SU-DHL-6 (cell line): ENCODE measurements around the gene EXOC2.

ENCODE experiments used
- H2AFZ ChIP-seq: fragments of 200-600 bp; sonication (generic); 2 replicates; pipeline ENCODE4 v1.6.1; 2014; ENCODE audit warnings: low read depth, mild to moderate bottlenecking, moderate library complexity, mixed read lengths, antibody characterized with exemption, low read length; ENCODE audit not compliant: severe bottlenecking
- H3F3A ChIP-seq: fragments of 200-600 bp; shearing (Covaris generic); 2 replicates; pipeline ENCODE4 v1.6.0; 2016; ENCODE audit warnings: antibody characterized with exemption, mild to moderate bottlenecking; ENCODE audit not compliant: insufficient read depth
- H3K27ac ChIP-seq: fragments of 200-600 bp; sonication (generic); 2 replicates; pipeline ENCODE4 v1.5.1; 2016; ENCODE audit warnings: low read depth, mild to moderate bottlenecking, low read length, moderate library complexity, mixed read lengths
- H3K27me3 ChIP-seq: fragments of 200-600 bp; sonication (generic), shearing (Covaris generic); 2 replicates; pipeline ENCODE4 v1.6.0; 2014; ENCODE audit warnings: mild to moderate bottlenecking, low read length
- H3K36me3 ChIP-seq: fragments of 200-600 bp; sonication (generic); 2 replicates; pipeline ENCODE4 v1.6.1; 2014; ENCODE audit warnings: mild to moderate bottlenecking, low read length, mixed read lengths
- H3K4me2 ChIP-seq: fragments of 300-600, 200-600 bp; shearing (Covaris generic), sonication (generic); 2 replicates; pipeline ENCODE4 v1.6.0; 2014; ENCODE audit warnings: low read length, low read depth, mild to moderate bottlenecking; ENCODE audit not compliant: poor library complexity, severe bottlenecking
- H3K4me3 ChIP-seq: fragments of 200-600 bp; sonication (generic); 2 replicates; pipeline ENCODE4 v1.5.1; 2014; ENCODE audit warnings: antibody characterized with exemption, low read length, mild to moderate bottlenecking, mixed read lengths; ENCODE audit not compliant: insufficient read depth, poor library complexity, severe bottlenecking
- H3K79me2 ChIP-seq: fragments of 200-600 bp; sonication (generic); 2 replicates; pipeline ENCODE4 v1.6.1; 2014; ENCODE audit warnings: mild to moderate bottlenecking, low read length, moderate library complexity; ENCODE audit not compliant: insufficient read depth
- H3K9ac ChIP-seq: fragments of 200-600 bp; sonication (generic); 2 replicates; pipeline ENCODE4 v1.7.0; 2014; ENCODE audit warnings: mild to moderate bottlenecking, low read length
- H3K9me2 ChIP-seq: fragments of 200-600 bp; sonication (generic); replicated peaks from 2 replicates; pipeline ENCODE4 v1.6.1; 2014; ENCODE audit warnings: low read length; ENCODE audit not compliant: insufficient read depth
- H3K9me3 ChIP-seq: fragments of 200-600 bp; sonication (generic); 2 replicates; pipeline ENCODE4 v1.6.1; 2014; ENCODE audit warnings: low read length, mixed read lengths; ENCODE audit not compliant: insufficient read depth
- H4K20me1 ChIP-seq: fragments of 200-600 bp; sonication (generic); 2 replicates; pipeline ENCODE4 v1.6.1; 2014; ENCODE audit warnings: low read depth, mild to moderate bottlenecking, antibody characterized with exemption, low read length, moderate library complexity, mixed read lengths
- CTCF ChIP-seq: fragments of 200-600 bp; sonication (generic); IDR thresholded peaks from one replicate; pipeline ENCODE4 v1.5.1; 2017; ENCODE audit warnings: antibody characterized with exemption, mild to moderate bottlenecking, low read length, moderate library complexity; ENCODE audit not compliant: insufficient read depth, poor library complexity, severe bottlenecking
- EZH2phosphoT487 ChIP-seq: fragments of 200-600 bp; sonication (generic), shearing (Covaris generic); conservative IDR thresholded peaks from 2 replicates; pipeline ENCODE4 v1.6.1; 2018; ENCODE audit warnings: mild to moderate bottlenecking, antibody characterized with exemption, low read length, moderate library complexity, mixed read lengths

EXOC2 gene

GRCh38 chr6:484086-484745 is 208.7 kb downstream of the EXOC2 start:
- Histone ChIP-seq H3K4me2 (no peak overlapping the region), H3K9ac (no peak overlapping the region), H3K9me3 (no peaks in the 10 kb centered on the region), H3K27ac (no peak overlapping the region), H3F3A (no peaks in the 10 kb centered on the region; the same call in 1 of the 2 replicates), H3K4me3 (no peak overlapping the region), H3K79me2 (no peaks in the 10 kb centered on the region), H4K20me1 (no peaks in the 10 kb centered on the region), H3K36me3 (0 out of 2 replicates have a peak, but pooled peaks cover 14% of the 10 kb centered on the region), H2AFZ (no peak overlapping the region), H3K27me3 (no peaks in the 10 kb centered on the region), H3K9me2 (no peaks in the 10 kb centered on the region)
- TF ChIP-seq EZH2phosphoT487 (no peak), CTCF (no peak)

GRCh38 chr6:475314-475713 is 217.6 kb downstream of the EXOC2 start:
- Histone ChIP-seq H3K27me3 (no peaks in the 10 kb centered on the region), H3K36me3 (no peaks in the 10 kb centered on the region), H3F3A (no peaks in the 10 kb centered on the region; the same call in 1 of the 2 replicates), H3K79me2 (no peaks in the 10 kb centered on the region), H4K20me1 (no peaks in the 10 kb centered on the region), H3K27ac (no peak overlapping the region), H3K9me2 (no peaks in the 10 kb centered on the region), H2AFZ (no peak overlapping the region), H3K9me3 (no peaks in the 10 kb centered on the region), H3K4me3 (no peak overlapping the region), H3K9ac (no peak overlapping the region), H3K4me2 (peak overlapping the region; percentile 24)
- TF ChIP-seq CTCF (no peak), EZH2phosphoT487 (no peak)

GRCh38 chr6:474453-475185 is 218.3 kb downstream of the EXOC2 start:
- peak overlapping the region; percentile 24 for H3K4me2 ChIP-seq
- H4K20me1 ChIP-seq = no peaks in the 10 kb centered on the region
- no peaks in the 10 kb centered on the region for H3K9me2 ChIP-seq
- no peaks in the 10 kb centered on the region for H3K36me3 ChIP-seq
- H3K4me3 ChIP-seq = no peak overlapping the region
- H3K9me3 ChIP-seq = no peaks in the 10 kb centered on the region
- no peak overlapping the region for H3K27ac ChIP-seq
- H3K27me3 ChIP-seq = no peaks in the 10 kb centered on the region
- H2AFZ ChIP-seq = no peak overlapping the region
- TF ChIP-seq CTCF (no peak), EZH2phosphoT487 (no peak)
- no peak overlapping the region for H3K9ac ChIP-seq
- no peaks in the 10 kb centered on the region; the same call in 1 of the 2 replicates for H3F3A ChIP-seq
- H3K79me2 ChIP-seq = no peaks in the 10 kb centered on the region
